GM18868 (cell line): ENCODE measurements around the gene TESMIN.

Source experiments
- ATAC-seq: cut with Tn5 transposase; IDR thresholded peaks from one replicate; pipeline ENCODE4 v1.9.1; 2021; ENCODE audit warnings: mild to moderate bottlenecking, moderate library complexity; ENCODE audit not compliant: unreplicated experiment

Gene TESMIN

DNA sequence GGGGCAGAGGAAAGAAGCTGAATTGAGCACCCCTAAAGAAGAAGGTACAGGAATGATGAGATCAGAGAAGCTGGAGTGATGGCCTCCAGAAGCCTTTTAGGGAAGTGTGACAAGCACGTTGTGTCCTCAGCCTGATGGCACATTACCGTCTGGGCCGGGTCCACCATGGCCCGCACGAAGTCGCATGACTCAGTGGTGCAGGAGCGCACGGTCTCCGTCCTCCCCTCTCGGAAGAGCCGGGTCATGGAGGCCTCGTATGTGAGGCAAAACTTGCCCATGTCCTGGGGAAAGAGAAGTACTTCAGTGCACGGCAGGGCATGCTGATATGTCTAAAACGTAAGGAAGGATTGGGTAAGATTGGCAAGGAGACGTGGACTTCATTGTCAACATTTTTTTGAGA lies 11.2 kb upstream of the TESMIN start:
- no peak for ATAC-seq

DNA sequence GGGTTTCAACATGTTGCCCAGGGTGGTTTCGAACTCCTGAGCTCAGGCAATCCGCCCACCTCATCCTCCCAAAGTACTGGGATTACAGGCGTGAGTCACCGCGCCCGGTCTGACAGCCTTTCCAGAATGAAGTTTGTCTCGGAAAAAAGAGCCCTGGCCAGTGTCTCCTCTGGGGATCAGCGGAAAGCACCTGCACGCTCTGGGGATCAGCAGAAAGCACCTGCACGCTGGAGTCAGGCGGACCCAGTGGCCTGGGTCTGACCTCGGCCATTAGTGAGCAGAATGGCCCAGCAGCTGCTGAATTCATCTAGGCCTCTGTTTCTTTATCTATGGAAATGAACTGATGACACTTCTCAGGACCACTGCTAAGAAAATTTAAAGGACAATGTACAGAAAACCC lies 10.5 kb upstream of the TESMIN start:
- no peak for ATAC-seq

DNA sequence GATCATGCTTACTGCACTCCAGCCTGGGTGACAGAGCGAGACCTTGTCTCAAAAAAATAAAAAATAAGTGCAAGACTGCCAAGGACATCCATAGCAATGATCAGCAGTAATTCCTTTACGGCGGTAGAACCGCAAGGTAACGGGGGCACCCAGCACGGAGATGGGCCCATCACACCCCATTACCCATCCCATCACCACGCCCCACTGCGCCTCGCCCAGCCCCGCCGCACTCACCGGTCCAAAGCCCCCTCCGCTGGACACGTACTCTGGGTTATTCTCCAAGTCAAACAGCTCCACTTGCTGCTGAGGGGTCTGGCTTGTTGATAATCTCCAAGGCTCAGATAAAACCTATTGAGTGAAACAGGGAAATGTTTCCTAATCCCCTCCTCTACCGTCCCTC lies 8.7 kb upstream of the TESMIN start:
- ATAC-seq = no peak

DNA sequence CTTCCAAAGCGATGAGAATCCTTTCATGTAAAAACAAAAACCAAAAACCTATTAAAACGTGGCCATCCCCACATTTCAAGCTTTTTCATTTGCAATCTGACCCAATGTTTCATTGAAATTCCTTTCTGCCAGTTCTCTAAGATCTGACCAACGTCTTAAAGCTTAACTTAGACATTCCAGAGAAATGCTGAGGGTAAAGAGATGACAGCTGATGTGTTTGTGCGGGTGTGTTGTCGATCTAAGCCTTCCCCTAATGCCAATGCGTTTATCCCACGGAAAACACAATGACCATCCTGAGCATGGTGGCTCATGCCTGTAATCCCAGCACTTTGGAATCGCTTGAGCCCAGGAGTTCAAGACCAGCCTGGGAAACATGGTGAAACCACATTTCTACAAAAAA lies 6.4 kb upstream of the TESMIN start:
- no peak for ATAC-seq

DNA sequence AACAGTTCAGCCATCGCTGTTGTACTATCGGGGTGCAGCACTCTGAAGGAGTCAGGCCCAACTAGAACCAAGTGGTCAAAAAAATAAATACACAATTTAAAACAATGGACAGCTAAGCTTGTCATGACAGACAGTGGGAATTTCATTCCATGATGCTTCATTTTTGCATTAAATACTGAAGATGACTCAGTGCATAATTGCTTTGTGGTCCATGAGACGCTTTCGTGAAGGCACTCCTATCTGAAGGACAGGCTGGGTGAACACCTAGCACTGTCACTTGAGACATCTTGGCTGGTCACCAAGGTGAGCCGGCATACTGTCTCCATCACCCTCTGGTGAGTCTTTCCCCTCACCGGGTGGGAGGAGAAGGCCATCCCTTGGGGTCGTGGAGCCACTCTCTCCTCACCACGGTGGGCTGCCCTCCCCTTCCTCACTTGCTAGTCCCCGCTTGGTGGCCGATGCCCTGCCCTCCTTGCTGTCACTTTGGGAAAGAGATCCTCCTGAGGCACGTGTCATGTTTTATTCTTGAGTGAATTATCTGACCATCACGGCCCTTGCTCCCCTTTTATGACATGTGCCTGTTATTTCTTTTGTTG lies 4.9 kb upstream of the TESMIN start:
- no peak for ATAC-seq

DNA sequence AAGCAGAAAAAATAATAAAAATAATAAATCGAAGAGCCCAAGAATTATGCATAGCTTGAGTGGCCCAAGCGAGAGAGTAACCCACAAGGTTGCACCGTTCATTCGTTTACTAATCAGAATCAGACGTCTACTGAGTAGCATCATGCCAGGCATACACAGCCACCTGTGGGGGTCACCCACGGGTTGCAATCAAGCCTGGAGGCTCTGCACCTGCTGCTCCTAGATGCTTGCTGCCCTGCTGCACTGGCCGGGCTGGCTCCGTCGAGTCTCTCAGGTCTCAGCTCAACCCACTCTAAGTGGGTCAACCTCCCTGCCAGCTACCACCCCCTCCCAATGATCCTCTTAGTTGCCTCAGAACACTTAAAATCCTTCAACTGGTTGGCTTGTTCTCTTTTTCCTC lies 2.0 kb upstream of the TESMIN start:
- ATAC-seq = no peak

DNA sequence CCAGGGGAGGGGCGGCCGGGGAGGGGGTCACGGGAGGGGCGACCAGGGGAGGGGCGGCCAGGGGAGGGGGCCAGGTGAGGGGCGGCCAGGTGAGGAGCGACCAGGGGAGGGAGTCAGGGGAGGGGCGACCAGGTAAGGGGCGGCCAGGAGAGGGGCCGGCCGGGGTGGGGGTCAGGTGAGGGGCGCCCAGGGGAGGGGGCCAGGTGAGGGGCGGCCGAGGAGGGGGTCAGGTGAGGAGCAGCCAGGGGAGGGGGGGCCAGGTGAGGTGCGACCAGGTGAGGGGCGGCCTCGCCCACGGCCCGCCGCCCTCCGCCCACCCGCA lies 355 bp downstream of the TESMIN start:
- no peak for ATAC-seq

DNA sequence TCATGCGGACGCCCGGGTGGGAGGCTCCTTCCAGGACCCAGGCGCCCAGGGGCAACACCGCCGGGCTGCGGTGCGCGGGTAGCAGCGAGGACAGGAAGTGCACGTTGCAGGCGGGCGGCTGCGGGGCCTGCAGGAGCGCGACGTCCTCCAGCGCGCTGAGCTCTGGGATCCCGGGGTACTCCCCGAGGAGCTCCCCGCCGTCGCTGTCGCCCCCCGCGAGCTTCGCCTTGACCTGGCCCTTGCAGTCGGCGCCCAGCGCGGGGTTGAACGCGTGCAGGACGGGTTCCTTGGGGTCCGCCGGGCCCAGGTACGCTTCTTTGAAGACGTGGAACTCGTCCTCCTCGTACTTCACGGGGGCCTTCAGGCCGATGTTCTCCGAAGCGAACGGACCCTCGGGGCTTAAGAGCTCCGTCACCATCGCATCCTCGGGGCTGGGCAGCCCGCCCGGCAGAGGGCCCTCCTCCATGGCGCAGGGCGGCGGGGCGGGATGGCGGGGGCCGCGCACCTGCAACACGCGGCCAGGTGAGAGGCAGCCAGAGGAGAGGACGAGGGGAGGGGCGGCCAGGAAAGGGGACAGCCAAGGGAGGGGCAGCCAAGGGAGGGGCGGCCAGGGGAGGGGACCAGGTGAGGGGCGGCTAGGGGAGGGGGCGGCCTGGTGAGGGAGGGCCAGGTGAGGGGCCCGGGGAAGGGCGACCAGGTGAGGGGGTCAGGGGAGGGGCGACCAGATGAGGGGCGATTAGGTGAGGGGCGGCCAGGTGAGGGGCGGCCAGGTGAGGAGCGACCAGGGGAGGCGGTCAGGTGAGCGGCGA lies 921 bp downstream of the TESMIN start:
- no peak for ATAC-seq

DNA sequence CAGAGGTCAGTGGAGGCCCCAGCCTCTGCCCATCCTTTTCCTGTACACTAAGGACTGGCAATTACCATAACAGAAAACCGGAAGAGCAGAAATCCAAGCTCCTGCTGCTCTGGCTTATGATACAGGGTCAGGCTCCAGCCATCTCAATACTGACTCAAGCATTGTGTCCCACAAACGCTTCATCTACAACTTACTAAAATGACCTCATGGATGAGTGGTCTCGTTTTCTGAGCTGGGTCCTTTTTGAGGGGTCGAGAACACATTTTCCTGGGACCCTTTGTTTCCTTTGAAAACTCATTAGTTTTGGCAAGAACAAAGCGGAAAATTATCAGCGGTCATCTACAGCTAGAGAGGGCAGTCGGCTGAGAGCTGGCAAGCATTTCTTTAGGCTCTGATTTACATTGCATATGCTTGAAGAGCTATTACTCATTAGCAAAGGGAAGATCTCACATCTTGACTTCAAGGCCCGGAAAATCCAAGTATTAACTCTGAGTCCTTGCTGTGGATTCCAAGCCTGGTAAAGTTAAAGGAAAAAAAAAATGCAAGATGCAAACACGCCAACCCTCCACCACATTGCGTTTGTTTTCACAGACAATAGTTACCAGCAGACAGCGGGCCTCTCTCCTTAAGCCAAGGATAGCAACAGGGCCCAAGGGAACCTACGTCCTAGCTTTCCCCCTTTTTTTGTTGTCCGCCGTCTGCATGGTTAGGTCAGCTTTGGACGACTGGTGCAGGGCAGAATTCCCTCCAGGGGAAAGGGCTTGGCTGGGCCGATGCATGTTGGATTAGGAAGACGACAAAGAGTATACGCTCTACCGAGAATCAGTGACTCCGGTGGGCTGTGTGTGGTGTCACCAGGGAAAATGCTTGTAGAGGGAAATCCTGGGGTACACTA lies 1.8 kb downstream of the TESMIN start:
- ATAC-seq = no peak

DNA sequence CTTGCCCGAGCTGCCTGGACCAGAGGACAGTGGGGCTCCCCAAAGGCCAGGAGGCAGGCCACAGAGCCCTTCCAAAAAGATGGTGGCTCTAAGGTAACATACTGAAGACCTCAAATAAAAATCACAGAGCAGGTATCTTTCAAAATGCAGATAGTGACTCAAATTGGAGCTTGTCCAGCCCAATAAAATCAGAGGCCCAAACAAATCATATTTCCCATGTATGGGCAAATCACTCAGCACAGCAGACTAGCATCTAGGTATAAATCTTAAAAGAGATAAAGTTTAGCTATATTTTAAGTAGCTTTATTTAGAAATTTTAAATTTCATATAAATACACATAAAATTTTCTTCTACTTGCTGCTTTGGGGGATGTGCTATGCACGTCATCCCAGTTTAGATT lies 3.3 kb downstream of the TESMIN start:
- no peak for ATAC-seq

DNA sequence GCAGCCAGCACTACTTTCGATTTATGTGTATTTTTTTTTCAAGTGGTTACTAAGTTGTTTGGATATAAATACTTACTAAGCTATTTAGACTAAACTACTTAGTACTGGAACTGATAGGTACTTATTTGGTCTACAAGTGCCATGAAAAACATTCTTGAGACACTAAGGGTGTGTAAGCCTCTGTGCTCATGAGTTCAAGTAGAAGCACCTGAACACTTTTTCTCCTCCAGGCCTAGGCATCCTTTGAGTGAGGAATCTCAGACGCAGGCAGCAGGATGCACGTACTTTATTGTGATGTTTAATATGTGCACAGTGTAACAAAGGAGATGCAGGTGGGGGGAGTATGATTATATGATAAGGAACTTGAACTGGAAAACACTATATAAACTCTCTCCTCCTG lies 7.8 kb downstream of the TESMIN start:
- ATAC-seq = no peak

DNA sequence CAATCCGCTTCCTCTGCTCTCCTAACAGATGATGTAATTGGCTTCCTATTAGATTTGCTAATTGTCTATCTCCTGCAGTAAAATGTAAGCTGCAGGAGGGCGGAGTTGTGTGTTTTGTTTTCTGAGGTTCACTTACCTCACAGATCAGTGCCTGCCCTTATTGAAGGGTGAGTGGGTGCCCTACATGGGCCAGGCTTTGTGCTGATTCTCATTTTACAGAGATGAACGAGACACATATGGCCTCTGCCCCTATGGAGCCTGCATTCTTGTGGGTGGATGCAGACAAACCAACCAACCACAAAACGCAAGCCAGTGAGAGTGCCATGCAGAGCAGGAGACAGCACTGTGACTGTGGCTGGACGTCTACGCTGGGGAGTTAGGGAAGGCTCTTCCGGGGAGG lies 9.9 kb downstream of the TESMIN start:
- no peak for ATAC-seq

DNA sequence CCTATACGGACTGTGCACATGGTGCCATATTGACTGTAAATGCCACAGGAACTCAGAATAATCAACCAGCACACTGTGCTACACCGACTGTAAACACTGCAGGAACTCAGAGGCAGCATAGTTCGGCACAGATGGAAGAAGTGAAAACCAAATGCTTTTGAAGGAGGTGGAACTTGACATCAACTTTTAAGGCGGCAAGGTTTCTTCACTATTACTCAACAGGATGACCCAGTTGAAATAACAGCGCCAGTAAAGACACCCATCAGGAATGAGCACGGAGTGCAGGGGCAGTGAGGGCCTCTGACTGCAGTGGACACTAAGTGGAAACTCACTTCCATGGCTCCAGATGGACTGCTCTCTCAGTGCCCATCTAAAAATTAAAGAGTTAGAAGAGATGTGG lies 15.7 kb downstream of the TESMIN start:
- ATAC-seq = no peak

DNA sequence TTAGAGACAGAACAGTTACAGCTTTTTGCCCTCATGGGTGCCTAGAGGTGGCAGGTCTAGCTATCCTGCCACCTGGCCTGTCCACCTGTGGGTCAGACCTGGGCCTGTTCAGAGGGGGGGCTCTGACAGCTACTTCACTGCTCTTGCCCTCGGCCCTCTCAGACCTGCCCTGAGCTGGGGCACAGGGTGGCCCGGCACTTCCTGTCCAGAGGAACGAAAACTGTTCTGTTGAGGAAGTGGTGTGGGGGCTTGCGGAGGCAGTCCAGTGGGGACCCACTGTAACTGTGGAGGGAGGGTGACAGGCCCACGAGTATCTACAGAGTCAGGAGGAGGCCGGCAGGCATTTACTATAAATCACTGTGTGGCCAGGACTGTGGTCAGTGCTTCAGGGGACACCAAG lies 16.2 kb downstream of the TESMIN start:
- ATAC-seq = no peak

DNA sequence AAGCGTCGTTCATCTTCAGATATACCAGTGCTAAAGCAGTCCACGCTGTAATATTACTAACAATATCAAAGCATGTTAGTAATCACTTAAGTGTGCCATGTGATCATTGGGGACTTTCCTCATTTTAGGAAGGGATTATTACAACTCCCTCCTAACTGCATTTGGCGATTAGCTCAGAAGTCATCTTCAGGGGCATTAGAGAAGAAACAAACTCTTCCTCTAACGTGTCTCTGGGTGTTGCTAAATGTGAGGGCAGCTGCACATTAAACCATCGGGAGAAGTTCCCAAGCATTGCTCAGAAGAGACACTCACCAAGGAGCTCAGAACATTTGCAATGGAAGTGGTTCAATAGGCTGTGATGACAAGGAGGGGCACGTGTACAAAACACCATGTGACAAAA lies 17.2 kb downstream of the TESMIN start:
- ATAC-seq = no peak

DNA sequence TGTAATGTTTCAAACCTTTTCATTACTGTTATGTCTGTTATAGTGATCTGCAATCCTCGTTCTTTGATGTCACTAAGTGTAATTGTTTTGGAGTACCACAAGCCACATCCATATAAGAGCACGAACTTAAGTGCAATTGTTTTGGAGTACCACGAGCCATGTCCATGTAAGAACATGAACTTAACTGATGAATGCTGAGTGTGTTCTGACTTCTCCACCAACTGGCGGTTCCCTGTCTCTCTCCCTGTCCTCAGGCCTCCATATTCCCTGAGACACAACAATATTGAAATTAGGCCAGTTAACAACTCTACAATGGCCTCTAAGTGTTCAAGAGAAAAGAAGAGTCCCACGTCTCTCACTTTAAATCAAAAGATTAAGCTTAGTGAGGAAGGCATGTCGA lies 23.5 kb downstream of the TESMIN start:
- ATAC-seq = no peak

DNA sequence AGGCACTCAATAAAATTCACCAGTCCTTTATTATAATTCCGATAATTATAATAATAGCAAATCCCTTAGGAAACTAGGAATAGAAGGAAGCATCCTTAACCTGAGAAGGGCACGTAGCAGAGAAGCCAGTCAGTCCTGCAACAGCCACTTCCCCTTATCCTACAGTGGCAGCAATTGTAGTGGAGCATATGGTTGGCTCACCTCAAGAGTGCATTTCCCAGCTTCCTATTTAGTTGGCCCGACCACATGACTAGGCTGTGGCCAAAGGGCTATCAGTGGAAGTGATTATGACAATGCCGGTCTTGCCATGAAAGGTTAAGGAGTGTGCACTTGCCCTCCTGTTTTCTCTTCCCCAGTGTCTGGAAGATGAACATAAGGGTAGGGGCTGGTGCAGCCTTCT lies 27.0 kb downstream of the TESMIN start:
- ATAC-seq = no peak

DNA sequence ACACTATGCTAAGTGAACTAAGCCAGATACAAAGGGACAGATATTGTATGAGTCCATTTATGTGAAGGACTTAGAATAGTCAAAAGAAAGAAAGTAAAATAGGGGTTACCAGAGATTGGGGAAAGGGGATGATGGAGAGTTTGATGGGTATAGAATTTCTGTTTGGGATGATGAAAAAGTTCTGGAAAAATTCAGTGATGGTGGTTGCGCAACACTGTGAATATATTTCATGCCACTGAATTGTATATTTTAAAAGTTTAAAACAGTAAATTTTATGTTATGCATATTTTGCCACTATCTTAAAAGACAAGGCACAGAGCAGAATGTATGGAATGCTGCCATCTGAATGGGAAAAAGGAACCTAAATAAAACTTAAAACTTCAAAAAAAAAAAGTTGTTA lies 29.2 kb downstream of the TESMIN start:
- ATAC-seq = no peak

DNA sequence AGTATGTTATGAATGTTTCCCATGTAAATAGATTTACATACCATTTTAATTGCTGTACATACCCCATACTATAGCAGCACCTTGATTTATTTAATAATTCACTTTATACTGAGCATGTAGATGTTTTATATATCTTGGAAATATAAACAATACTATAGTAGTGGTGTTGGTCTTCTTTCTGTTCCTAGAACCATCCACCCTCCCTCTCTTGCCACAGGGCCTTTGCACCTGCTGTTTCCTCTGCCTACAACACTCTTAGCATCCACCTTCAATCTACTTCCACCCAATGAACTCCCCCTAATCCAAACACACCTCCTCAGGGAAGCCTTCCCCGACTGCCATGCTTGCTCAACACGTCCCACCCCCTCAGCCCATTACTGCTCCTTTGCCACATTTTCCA lies 30.2 kb downstream of the TESMIN start:
- ATAC-seq = no peak

DNA sequence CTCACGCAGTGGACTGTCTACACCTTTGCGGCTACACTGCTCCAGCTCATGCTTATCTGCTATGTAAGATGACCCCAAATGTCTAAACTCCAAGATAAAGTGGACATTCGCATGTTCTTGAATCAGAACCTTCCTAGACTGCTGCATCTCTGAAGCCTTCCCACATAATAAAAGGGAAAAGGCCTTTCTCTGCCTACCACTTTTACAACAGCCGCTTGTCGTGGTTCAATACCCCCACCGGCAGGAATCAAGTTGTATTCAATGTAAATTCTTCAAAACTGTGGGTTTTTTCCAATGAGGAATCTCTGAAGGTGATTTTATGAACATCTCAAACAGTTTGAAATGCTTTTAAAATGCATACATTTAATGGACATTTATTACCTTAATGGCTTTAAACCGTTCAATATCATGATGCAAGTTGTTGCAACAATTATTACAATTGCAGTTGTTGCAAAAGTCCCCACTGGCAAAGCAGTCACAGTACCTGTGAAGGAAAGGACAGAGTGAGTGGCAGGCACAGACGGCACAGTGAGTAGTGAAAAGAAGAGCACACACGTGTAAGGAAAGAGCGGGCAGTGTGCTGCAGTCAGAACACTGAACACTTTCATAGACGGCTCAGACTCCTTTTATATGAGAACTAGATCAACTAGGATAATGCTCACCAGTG lies 35.7 kb downstream of the TESMIN start:
- ATAC-seq = no peak

DNA sequence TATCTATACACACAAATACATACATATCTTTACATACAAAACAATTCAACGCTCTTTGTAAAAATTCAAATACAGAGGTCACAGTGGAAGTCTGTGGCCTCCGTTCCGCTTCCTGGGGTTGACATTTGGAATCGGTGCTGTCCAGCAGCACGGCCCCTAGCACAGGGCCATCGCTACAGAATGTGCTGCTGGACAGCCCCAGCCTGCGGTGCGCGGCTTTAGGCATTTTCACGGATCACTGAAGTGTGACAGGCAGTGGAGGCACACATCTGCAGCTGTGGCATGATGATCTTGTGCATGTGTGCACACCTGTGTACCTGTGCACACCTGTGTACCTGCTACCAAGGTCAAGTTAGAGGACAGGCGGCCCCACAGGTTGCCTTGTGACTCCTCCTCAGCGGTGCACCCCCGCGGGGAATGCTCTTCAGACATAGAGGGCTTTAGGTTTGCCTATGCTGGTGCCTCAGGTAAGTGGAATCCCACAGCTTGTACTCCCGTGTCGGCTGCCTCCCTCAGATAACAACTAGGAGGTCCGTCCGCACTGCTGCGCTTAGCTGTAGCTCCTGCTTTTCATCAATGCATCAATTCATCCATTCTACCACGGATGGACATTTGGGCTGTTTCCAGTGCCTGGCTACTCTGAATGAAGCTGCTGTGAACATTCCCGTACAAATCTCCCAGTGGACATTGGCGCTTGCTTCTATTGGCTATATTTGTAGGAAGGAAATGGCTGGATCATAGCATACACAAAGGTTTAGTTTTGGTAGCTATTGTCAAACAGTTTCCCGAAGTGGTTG lies 37.1 kb downstream of the TESMIN start:
- no peak for ATAC-seq
